AML-193 (cell line): Measurements from ENCODE around the gene ZNF385B.
"Not testable (repeated sequence)": the region's sequence is repeated elsewhere in the genome, so short reads cannot be mapped to it uniquely, and the experiment has no call there.

Experiments
- DNase-seq, 2 experiments: peaks; one replicate each; lab custom pipeline; 2025; lab: John Stamatoyannopoulos, UW

ZNF385B gene

GRCh38 chr2:179861416-179862067 lies at the start of gene ZNF385B:
ZNF385B (minus strand) TSS chr2:179861612.
- no peak for DNase-seq

GRCh38 chr2:179910735-179911113 lies 49.3 kb upstream of the ZNF385B start:
- no peak for DNase-seq

GRCh38 chr2:179909845-179910734 lies 48.7 kb upstream of the ZNF385B start:
- DNase-seq = no peak

GRCh38 chr2:179900655-179901054 lies 39.2 kb upstream of the ZNF385B start:
- DNase-seq = no peak

GRCh38 chr2:179899666-179900065 lies 38.3 kb upstream of the ZNF385B start:
- DNase-seq = no peak

GRCh38 chr2:179898873-179899272 lies 37.5 kb upstream of the ZNF385B start:
- DNase-seq = peak; percentile 33 to 42

- DNase-seq = no peak
These were observed 32.2 kb upstream of the ZNF385B start for GRCh38 chr2:179893616-179894015.

GRCh38 chr2:179891237-179891636 lies 29.8 kb upstream of the ZNF385B start:
- no peak for DNase-seq

GRCh38 chr2:179890666-179891065 lies 29.3 kb upstream of the ZNF385B start:
- DNase-seq = no peak

- DNase-seq = not testable (repeated sequence)
These were observed 27.2 kb upstream of the ZNF385B start for GRCh38 chr2:179888642-179889041.

- no peak for DNase-seq
These were observed 22.8 kb upstream of the ZNF385B start for GRCh38 chr2:179884193-179884592.

GRCh38 chr2:179882851-179883806 lies 21.7 kb upstream of the ZNF385B start:
- DNase-seq = no peak

GRCh38 chr2:179877601-179878364 lies 16.4 kb upstream of the ZNF385B start:
- no peak for DNase-seq

GRCh38 chr2:179876266-179876665 lies 14.9 kb upstream of the ZNF385B start:
- DNase-seq = no peak

GRCh38 chr2:179875864-179876263 lies 14.5 kb upstream of the ZNF385B start:
- no peak for DNase-seq

GRCh38 chr2:179862898-179863458 lies 1.6 kb upstream of the ZNF385B start:
- no peak for DNase-seq

- DNase-seq = no peak
These were observed 391 bp downstream of the ZNF385B start for GRCh38 chr2:179861027-179861415.

GRCh38 chr2:179860255-179861026 lies 971 bp downstream of the ZNF385B start:
- DNase-seq = no peak

GRCh38 chr2:179859523-179859922 lies 1.9 kb downstream of the ZNF385B start:
- DNase-seq = no peak

- DNase-seq = no peak
These were observed 4.2 kb downstream of the ZNF385B start for GRCh38 chr2:179857236-179857635.
